Stimulated activated CD8-positive, alpha-beta memory T cell treated with anti-CD3 and anti-CD28 coated beads, Interleukin-15, amount 100 ng/mL, for 1 hour (primary cell): ENCODE measurements around the gene MKLN1.
"Not testable (repeated sequence)": the region's sequence is repeated elsewhere in the genome, so short reads cannot be mapped to it uniquely, and the experiment has no call there.

ENCODE experiments used
- DNase-seq: peaks from one replicate; pipeline ENCODE4 v3.0.0-alpha.2; 2020; ENCODE audit warnings: low read depth

Gene MKLN1

GRCh38 chr7:131501422-131501821 is 173.7 kb downstream of the MKLN1 start:
- peak; percentile 19 for DNase-seq

GRCh38 chr7:131501930-131502685 is 174.4 kb downstream of the MKLN1 start:
- DNase-seq: no peak

GRCh38 chr7:131502810-131503508 is 175.3 kb downstream of the MKLN1 start:
- DNase-seq: no peak

GRCh38 chr7:131503639-131504038 is 176.0 kb downstream of the MKLN1 start:
- no peak for DNase-seq

GRCh38 chr7:131504157-131504899 is 176.7 kb downstream of the MKLN1 start:
- no peak for DNase-seq

GRCh38 chr7:131505037-131505620 is 177.5 kb downstream of the MKLN1 start:
- DNase-seq: not testable (repeated sequence)

- DNase-seq: no peak
These were observed 178.2 kb downstream of the MKLN1 start for GRCh38 chr7:131505636-131506557.

- DNase-seq: no peak
These were observed 178.9 kb downstream of the MKLN1 start for GRCh38 chr7:131506597-131506996.

GRCh38 chr7:131507592-131508331 is 180.1 kb downstream of the MKLN1 start:
- peak; percentile 75 for DNase-seq

- no peak for DNase-seq
These were observed 181.2 kb downstream of the MKLN1 start for GRCh38 chr7:131508754-131509486.

- DNase-seq: no peak
These were observed 182.1 kb downstream of the MKLN1 start for GRCh38 chr7:131509781-131510180.

- no peak for DNase-seq
These were observed 183.4 kb downstream of the MKLN1 start for GRCh38 chr7:131511071-131511470.

GRCh38 chr7:131511774-131512535 is 184.3 kb downstream of the MKLN1 start:
- DNase-seq: no peak

- peak; percentile 56 for DNase-seq
These were observed 185.8 kb downstream of the MKLN1 start for GRCh38 chr7:131513245-131514061.

- not testable (repeated sequence) for DNase-seq
These were observed 187.8 kb downstream of the MKLN1 start for GRCh38 chr7:131515471-131515870.

- no peak for DNase-seq
These were observed 189.7 kb downstream of the MKLN1 start for GRCh38 chr7:131517218-131517923.

GRCh38 chr7:131518626-131519025 is 190.9 kb downstream of the MKLN1 start:
- no peak for DNase-seq
